CD14-positive monocyte (primary cell): ENCODE measurements around the gene RAB3IP. TPM values are rescaled to one million over a fixed set of nuclear protein-coding genes. Genes with fewer than 3 reads are reported as not detected.

Source experiments
- DNase-seq, 3 donors: peaks; one replicate each; pipeline ENCODE4 v3.0.0-alpha.2; 2011 to 2022
- H2AFZ ChIP-seq: 2 replicates; pipeline ENCODE4 v1.6.0; 2012; ENCODE audit warnings: mild to moderate bottlenecking, low read depth, low read length, inconsistent platforms; ENCODE audit not compliant: insufficient read depth, poor library complexity, severe bottlenecking
- H3K27ac ChIP-seq, 2 donors: 1 replicate in 1 of 2; 2 replicates in 1 of 2; pipeline ENCODE4 v1.5.1; 2012 to 2013; ENCODE audit warnings: low read length in 2 of 2, control low read depth in 1 of 2, inconsistent platforms in 1 of 2, low read depth in 1 of 2, mild to moderate bottlenecking in 1 of 2
- H3K27me3 ChIP-seq, 2 donors: one replicate each; pipeline versions ENCODE4 v1.6.0 to v1.6.1; 2011 to 2013; ENCODE audit warnings: low read length in 2 of 2; ENCODE audit not compliant: control insufficient read depth in 2 of 2, insufficient read depth in 2 of 2
- H3K36me3 ChIP-seq, 2 donors: replicated peaks in 1 of 2; 1 replicate in 1 of 2; 2 replicates in 1 of 2; pipeline versions ENCODE4 v1.5.1 to v1.6.1; 2012 to 2013; ENCODE audit warnings: low read length in 2 of 2, control low read depth in 1 of 2, inconsistent platforms in 1 of 2, mild to moderate bottlenecking in 1 of 2; ENCODE audit not compliant: insufficient read depth in 2 of 2, control insufficient read depth in 1 of 2
- H3K4me1 ChIP-seq, 2 donors: 1 replicate in 1 of 2; 2 replicates in 1 of 2; pipeline versions ENCODE4 v1.5.1 to v1.6.1; 2012 to 2013; ENCODE audit warnings: low read length in 2 of 2, control low read depth in 1 of 2, inconsistent platforms in 1 of 2, mild to moderate bottlenecking in 1 of 2, moderate library complexity in 1 of 2; ENCODE audit not compliant: insufficient read depth in 2 of 2, control insufficient read depth in 1 of 2
- H3K4me2 ChIP-seq: replicated peaks from 2 replicates; pipeline ENCODE3; 2012; ENCODE audit warnings: low read length, moderate library complexity, mild to moderate bottlenecking; ENCODE audit not compliant: poor library complexity, severe bottlenecking; ENCODE audit errors: extremely low read depth
- H3K4me3 ChIP-seq, 3 experiments: fragments of 200-600 bp in 1 of 3; sonication (generic) in 1 of 3; replicated peaks in 1 of 3; 1 replicate in 2 of 3; 2 replicates in 1 of 3; pipeline ENCODE4 v1.5.1; 2011 to 2013; ENCODE audit warnings: low read length in 3 of 3, mild to moderate bottlenecking in 3 of 3, control low read depth in 2 of 3, low read depth in 2 of 3, inconsistent platforms in 1 of 3, moderate library complexity in 1 of 3
- H3K79me2 ChIP-seq: 2 replicates; pipeline ENCODE4 v1.6.0; 2012; ENCODE audit warnings: mild to moderate bottlenecking, control low read depth, inconsistent platforms, low read length, moderate library complexity; ENCODE audit not compliant: insufficient read depth
- H3K9ac ChIP-seq: 2 replicates; pipeline ENCODE4 v1.6.0; 2017; ENCODE audit warnings: low read length, mild to moderate bottlenecking; ENCODE audit not compliant: insufficient read depth, poor library complexity, severe bottlenecking
- H3K9me3 ChIP-seq, 2 donors: replicated peaks in 1 of 2; 1 replicate in 1 of 2; 2 replicates in 1 of 2; pipeline versions ENCODE4 v1.5.1 to v1.6.1; 2012 to 2013; ENCODE audit warnings: low read length in 2 of 2, control low read depth in 1 of 2; ENCODE audit not compliant: control insufficient read depth in 1 of 2, insufficient read depth in 1 of 2
- H4K20me1 ChIP-seq: 2 replicates; pipeline ENCODE4 v1.6.0; 2012; ENCODE audit warnings: mild to moderate bottlenecking, low read length, control low read depth, moderate library complexity; ENCODE audit not compliant: insufficient read depth
- H3K27ac Mint-ChIP-seq, 7 donors: one replicate each; pipeline ENCODE4 v1.8.0; 2020; ENCODE audit warnings: mild to moderate bottlenecking in 7 of 7, mixed read lengths in 7 of 7, moderate library complexity in 6 of 7, inconsistent platforms in 2 of 7
- H3K27me3 Mint-ChIP-seq, 3 donors: one replicate each; pipeline ENCODE4 v1.8.0; 2021 to 2022; ENCODE audit warnings: low read depth in 3 of 3, mild to moderate bottlenecking in 3 of 3, mixed read lengths in 3 of 3, moderate library complexity in 3 of 3, inconsistent platforms in 1 of 3
- H3K36me3 Mint-ChIP-seq, 2 donors: one replicate each; pipeline ENCODE4 v1.8.0; 2020; ENCODE audit warnings: mixed read lengths in 2 of 2, inconsistent platforms in 1 of 2, mild to moderate bottlenecking in 1 of 2
- H3K4me1 Mint-ChIP-seq: one replicate; pipeline ENCODE4 v1.8.0; 2020; ENCODE audit warnings: mild to moderate bottlenecking, mixed read lengths
- H3K4me3 Mint-ChIP-seq, 2 donors: one replicate each; pipeline ENCODE4 v1.8.0; 2020; ENCODE audit warnings: mild to moderate bottlenecking in 2 of 2, mixed read lengths in 2 of 2, moderate library complexity in 1 of 2
- H3K9me3 Mint-ChIP-seq, 7 donors: one replicate each; pipeline ENCODE4 v1.8.0; 2020 to 2022; ENCODE audit warnings: mixed read lengths in 7 of 7, mild to moderate bottlenecking in 6 of 7, moderate library complexity in 6 of 7, inconsistent platforms in 2 of 7
- WGBS: methylation state at CpG from one replicate; pipeline ENCODE4 v1.1.5; 2013; ENCODE audit warnings: missing lambda C conversion rate; ENCODE audit not compliant: insufficient coverage; 5-methylcytosine and 5-hydroxymethylcytosine counted together
- intact Hi-C, 2 donors: fragments of 100-400 bp; cut with micrococcal nuclease; formaldehyde crosslinking; loops; one replicate each; pipeline versions ENCODE4 v1.15.0 to v1.15.1; 2023
- polyA plus RNA-seq, 3 donors: library from polyadenylated mRNA; depleted of rRNA in 1 of 3; unstranded in 2 of 3; stranded (reverse) in 1 of 3; fragments of 300-500 nt in 2 of 3; fragments of >200 nt in 1 of 3; fragmentation: Illumina TruSeq in 2 of 3; gene quantifications; 1 replicate in 2 of 3; 2 replicates in 1 of 3; pipeline ENCODE4 v1.2.3, GENCODE V29; 2012 to 2021
- TF ChIP-seq, protein P1 (sequence below): fragments of 200-600 bp; IDR thresholded peaks from one replicate; pipeline ENCODE4 v1.8.0; 2022; ENCODE audit warnings: antibody characterized with exemption, mild to moderate bottlenecking

The RAB3IP gene
- polyA plus RNA-seq, 3 donors: 8.2 to 14.8 (median 9.4) TPM

DNA sequence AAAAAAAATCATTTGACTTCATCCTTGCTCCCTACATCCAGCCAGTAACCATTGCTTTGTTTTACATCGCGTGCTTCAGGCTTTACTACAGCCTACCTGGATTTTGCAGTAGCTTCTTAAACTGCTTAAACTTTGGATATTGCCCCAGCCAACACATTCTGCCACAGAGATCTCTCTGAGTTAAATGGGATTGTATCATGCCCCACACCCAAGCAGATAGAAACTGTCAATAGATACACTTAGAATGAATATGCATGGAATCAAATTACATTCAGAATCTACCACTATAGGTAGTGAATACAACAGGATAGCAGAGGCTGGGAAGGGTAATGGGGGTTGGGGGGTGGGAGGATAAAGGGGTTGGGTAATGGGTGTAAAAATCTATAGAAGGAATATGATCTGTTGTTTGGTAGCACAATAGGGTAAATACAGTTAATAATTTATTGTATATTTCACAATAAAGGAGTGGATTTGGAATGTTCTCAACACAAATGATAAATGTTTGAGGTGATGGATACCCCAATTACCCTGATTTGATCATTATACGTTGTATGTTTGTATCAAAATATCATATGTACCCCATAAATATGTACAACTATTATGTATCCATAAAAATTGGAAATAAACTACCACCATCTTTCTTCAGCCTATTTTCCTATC is 83.7 kb downstream of the RAB3IP start:
- intact Hi-C loops: no loop called here
- H3K4me3 ChIP-seq: no peak overlapping the region
- no peaks in the 10 kb centered on the region for H3K36me3 ChIP-seq
- no peak overlapping the region for H3K4me2 ChIP-seq
- no peaks in the 10 kb centered on the region for H4K20me1 ChIP-seq
- Mint-ChIP-seq H3K27ac (no peak overlapping the region), H3K4me1 (peaks cover 2% of the 10 kb centered on the region), H3K9me3 (no peaks in the 10 kb centered on the region), H3K36me3 (peaks cover 0 to 3% of the 10 kb centered on the region in 2 donors), H3K27me3 (peaks cover 2 to 5% (median 3%) of the 10 kb centered on the region in 3 donors), H3K4me3 (no peak overlapping the region)
- H3K9ac ChIP-seq: no peak overlapping the region
- WGBS: 100% methylated on average over 2 of the region's 3 CpGs
- H3K9me3 ChIP-seq: no peaks in the 10 kb centered on the region
- TF ChIP-seq, protein P1, sequence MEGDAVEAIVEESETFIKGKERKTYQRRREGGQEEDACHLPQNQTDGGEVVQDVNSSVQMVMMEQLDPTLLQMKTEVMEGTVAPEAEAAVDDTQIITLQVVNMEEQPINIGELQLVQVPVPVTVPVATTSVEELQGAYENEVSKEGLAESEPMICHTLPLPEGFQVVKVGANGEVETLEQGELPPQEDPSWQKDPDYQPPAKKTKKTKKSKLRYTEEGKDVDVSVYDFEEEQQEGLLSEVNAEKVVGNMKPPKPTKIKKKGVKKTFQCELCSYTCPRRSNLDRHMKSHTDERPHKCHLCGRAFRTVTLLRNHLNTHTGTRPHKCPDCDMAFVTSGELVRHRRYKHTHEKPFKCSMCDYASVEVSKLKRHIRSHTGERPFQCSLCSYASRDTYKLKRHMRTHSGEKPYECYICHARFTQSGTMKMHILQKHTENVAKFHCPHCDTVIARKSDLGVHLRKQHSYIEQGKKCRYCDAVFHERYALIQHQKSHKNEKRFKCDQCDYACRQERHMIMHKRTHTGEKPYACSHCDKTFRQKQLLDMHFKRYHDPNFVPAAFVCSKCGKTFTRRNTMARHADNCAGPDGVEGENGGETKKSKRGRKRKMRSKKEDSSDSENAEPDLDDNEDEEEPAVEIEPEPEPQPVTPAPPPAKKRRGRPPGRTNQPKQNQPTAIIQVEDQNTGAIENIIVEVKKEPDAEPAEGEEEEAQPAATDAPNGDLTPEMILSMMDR: no peak
- no peaks in the 10 kb centered on the region for H3K27me3 ChIP-seq
- no peaks in the 10 kb centered on the region for H3K79me2 ChIP-seq
- H3K27ac ChIP-seq: no peak overlapping the region
- no peaks in the 10 kb centered on the region for H3K4me1 ChIP-seq
- H2AFZ ChIP-seq: no peak overlapping the region
- DNase-seq: no peak

DNA sequence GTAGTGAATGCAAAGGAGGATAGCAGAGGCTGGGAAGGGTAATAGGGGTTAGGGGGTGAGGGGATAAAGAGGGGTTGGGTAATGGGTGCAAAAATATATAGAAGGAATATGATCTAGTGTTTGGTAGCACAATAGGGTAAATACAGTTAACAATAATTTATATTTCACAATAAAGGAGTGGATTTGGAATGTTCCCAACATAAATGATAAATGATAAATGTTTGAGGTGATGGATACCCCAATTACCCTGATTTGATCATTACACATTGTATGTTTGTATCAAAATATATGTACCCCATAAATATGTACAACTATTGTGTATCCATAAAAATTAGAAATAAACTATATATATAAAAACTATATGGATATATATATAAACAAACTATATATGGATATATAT is 85.4 kb downstream of the RAB3IP start:
- Mint-ChIP-seq H3K9me3 (no peaks in the 10 kb centered on the region), H3K4me1 (peaks cover 2% of the 10 kb centered on the region)
- H3K4me2 ChIP-seq: no peak overlapping the region

More for the DNA sequence above, 85.4 kb downstream of the RAB3IP start:
- TF ChIP-seq, protein P1: no peak
- Histone ChIP-seq H3K9ac (no peak overlapping the region), H3K36me3 (no peaks in the 10 kb centered on the region), H3K4me3 (no peak overlapping the region), H3K79me2 (no peaks in the 10 kb centered on the region), H3K27ac (no peak overlapping the region), H3K9me3 (no peaks in the 10 kb centered on the region), H3K27me3 (no peaks in the 10 kb centered on the region), H3K4me1 (no peaks in the 10 kb centered on the region), H4K20me1 (no peaks in the 10 kb centered on the region), H2AFZ (no peak overlapping the region)
- H3K27ac Mint-ChIP-seq: no peak overlapping the region
- no peaks in the 10 kb centered on the region for H3K36me3 Mint-ChIP-seq
- H3K27me3 Mint-ChIP-seq: peaks cover 2 to 5% (median 4%) of the 10 kb centered on the region in 3 donors
- H3K4me3 Mint-ChIP-seq: no peak overlapping the region
- no peak for DNase-seq
- intact Hi-C loops: no loop called here
